ENCODE data around the gene KLHL1. TPM values are rescaled to one million over a fixed set of nuclear protein-coding genes. Genes with fewer than 3 reads are reported as not detected.

The KLHL1 gene
- total RNA-seq, 4 donors from 2014 or later, result not detected

- no peaks in the 10 kb centered on the region for H3K36me3 ChIP-seq
- no peaks in the 10 kb centered on the region for H3K4me1 ChIP-seq
- intact Hi-C loops (cut with DNase I; ENCODE audit: low total_unique reads), result no loop called here
- H3K27me3 ChIP-seq, result no peaks in the 10 kb centered on the region
- no peaks in the 10 kb centered on the region for H3K9me3 ChIP-seq
- no peak for DNase-seq
- TF ChIP-seq, protein P1, sequence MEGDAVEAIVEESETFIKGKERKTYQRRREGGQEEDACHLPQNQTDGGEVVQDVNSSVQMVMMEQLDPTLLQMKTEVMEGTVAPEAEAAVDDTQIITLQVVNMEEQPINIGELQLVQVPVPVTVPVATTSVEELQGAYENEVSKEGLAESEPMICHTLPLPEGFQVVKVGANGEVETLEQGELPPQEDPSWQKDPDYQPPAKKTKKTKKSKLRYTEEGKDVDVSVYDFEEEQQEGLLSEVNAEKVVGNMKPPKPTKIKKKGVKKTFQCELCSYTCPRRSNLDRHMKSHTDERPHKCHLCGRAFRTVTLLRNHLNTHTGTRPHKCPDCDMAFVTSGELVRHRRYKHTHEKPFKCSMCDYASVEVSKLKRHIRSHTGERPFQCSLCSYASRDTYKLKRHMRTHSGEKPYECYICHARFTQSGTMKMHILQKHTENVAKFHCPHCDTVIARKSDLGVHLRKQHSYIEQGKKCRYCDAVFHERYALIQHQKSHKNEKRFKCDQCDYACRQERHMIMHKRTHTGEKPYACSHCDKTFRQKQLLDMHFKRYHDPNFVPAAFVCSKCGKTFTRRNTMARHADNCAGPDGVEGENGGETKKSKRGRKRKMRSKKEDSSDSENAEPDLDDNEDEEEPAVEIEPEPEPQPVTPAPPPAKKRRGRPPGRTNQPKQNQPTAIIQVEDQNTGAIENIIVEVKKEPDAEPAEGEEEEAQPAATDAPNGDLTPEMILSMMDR (IDR thresholded peaks at IDR 0.05), result no peak
- no peak for TF ChIP-seq POLR2A (IDR thresholded peaks at IDR 0.05)
- no peak overlapping the region for H3K27ac ChIP-seq
- no peak overlapping the region for H3K4me3 ChIP-seq
These were observed 64.6 kb downstream of the KLHL1 start for GRCh38 chr13:70043685-70044084.

DNA sequence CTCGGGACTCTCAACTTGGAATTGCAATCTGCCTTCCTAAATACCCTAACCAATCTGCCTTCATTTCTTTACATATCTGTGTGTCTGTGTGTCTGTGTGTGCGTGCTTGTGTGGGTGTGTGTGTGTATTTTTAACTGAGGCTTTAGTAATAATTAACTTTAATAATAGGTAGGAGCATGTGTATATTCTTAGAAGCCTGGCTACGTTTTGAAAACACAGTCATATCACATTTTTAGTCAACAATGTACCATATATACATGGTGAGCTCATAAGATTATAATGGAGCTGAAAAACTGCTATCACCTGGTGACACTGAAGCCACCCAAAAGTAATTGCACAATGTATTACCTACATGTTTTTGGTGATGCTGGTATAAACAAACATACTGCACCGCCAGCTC, 66.1 kb downstream of the KLHL1 start:
- Histone ChIP-seq H3K36me3 (no peaks in the 10 kb centered on the region), H3K27me3 (no peaks in the 10 kb centered on the region), H3K4me3 (no peak overlapping the region), H3K4me1 (no peaks in the 10 kb centered on the region), H3K9me3 (no peaks in the 10 kb centered on the region), H3K27ac (no peak overlapping the region)
- no peak for TF ChIP-seq POLR2A (IDR thresholded peaks at IDR 0.05)
- TF ChIP-seq, protein P1 (IDR thresholded peaks at IDR 0.05), result no peak
- DNase-seq, result no peak
- intact Hi-C loops (cut with DNase I; ENCODE audit: low total_unique reads), result no loop called here

DNA sequence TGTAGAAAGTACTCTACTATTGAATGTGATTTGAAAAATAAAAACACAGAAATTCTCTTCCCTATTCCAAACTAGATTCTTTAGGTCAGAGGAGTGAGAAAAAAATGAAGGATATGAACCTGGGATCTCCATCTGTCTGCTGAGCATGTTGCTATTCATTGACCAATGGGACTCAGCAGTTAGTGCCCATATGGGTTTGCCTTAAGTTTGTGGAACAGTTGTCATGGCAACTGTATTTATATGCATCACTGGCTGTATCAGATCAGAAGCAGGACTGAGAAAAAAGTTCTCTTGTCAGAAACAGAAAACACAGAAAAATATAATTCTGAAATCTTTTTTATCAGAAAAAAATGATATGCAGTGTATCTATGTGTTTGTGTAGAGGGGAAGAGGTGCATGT, 74.0 kb downstream of the KLHL1 start:
- no peak overlapping the region for H3K4me3 ChIP-seq
- TF ChIP-seq, protein P1 (IDR thresholded peaks at IDR 0.05), result no peak
- no peak for TF ChIP-seq POLR2A (IDR thresholded peaks at IDR 0.05)
- intact Hi-C loops (cut with DNase I; ENCODE audit: low total_unique reads), result no loop called here
- DNase-seq, result no peak
- H3K4me1 ChIP-seq, result no peaks in the 10 kb centered on the region
- no peaks in the 10 kb centered on the region for H3K9me3 ChIP-seq
- no peak overlapping the region for H3K27ac ChIP-seq
- H3K36me3 ChIP-seq, result no peaks in the 10 kb centered on the region
- no peaks in the 10 kb centered on the region for H3K27me3 ChIP-seq

GRCh38 chr13:70027551-70027950, 80.7 kb downstream of the KLHL1 start:
- no peak for DNase-seq
- Histone ChIP-seq H3K27me3 (no peaks in the 10 kb centered on the region), H3K36me3 (no peaks in the 10 kb centered on the region), H3K9me3 (no peaks in the 10 kb centered on the region), H3K27ac (no peak overlapping the region), H3K4me1 (no peaks in the 10 kb centered on the region), H3K4me3 (no peak overlapping the region)
- no peak for TF ChIP-seq POLR2A (IDR thresholded peaks at IDR 0.05)
- TF ChIP-seq, protein P1 (IDR thresholded peaks at IDR 0.05), result no peak
- intact Hi-C loops (cut with DNase I; ENCODE audit: low total_unique reads), result no loop called here

- H3K9me3 ChIP-seq, result no peaks in the 10 kb centered on the region
- no peak overlapping the region for H3K27ac ChIP-seq
- DNase-seq, result no peak
- H3K27me3 ChIP-seq, result no peaks in the 10 kb centered on the region
- no peaks in the 10 kb centered on the region for H3K36me3 ChIP-seq
- H3K4me1 ChIP-seq, result no peaks in the 10 kb centered on the region
- no peak overlapping the region for H3K4me3 ChIP-seq
- TF ChIP-seq POLR2A (IDR thresholded peaks at IDR 0.05), result no peak
- TF ChIP-seq, protein P1 (IDR thresholded peaks at IDR 0.05), result no peak
- intact Hi-C loops (cut with DNase I; ENCODE audit: low total_unique reads), result no loop called here
These were observed 84.7 kb downstream of the KLHL1 start for GRCh38 chr13:70023516-70023915.

All from uterus (tissue), 4 donors.